Measurements from ENCODE around the gene PRMT3. TPM values are rescaled to one million over a fixed set of nuclear protein-coding genes. Genes with fewer than 3 reads are reported as not detected.

PRMT3 gene
- polyA plus RNA-seq, 3 donors = 4.5 to 8.4 (median 6.1) TPM

- no peak overlapping the region for H3K27ac Mint-ChIP-seq
- H3K27me3 ChIP-seq (ENCODE audit: control insufficient read depth in 2 of 2, insufficient read depth in 2 of 2, low read length in 2 of 2) = no peaks in the 10 kb centered on the region
- H3K4me2 ChIP-seq (replicated peaks; ENCODE audit: extremely low read depth, low read length, poor library complexity, severe bottlenecking) = no peak overlapping the region
- peaks cover 0 to 4% (median 0%) of the 10 kb centered on the region in 3 donors for H3K27me3 Mint-ChIP-seq (ENCODE audit: low read depth in 3 of 3)
- no peak overlapping the region for H3K4me3 Mint-ChIP-seq
- no peak overlapping the region for H3K4me3 ChIP-seq (replicated peaks in 1 of 3; ENCODE audit: low read depth in 2 of 3, low read length in 3 of 3)
- peaks cover 0 to 3% (median 0%) of the 10 kb centered on the region in 7 donors for H3K9me3 Mint-ChIP-seq
- no peak overlapping the region for H3K9ac ChIP-seq (ENCODE audit: insufficient read depth, low read length, poor library complexity, severe bottlenecking)
- intact Hi-C loops (cut with micrococcal nuclease) = no loop called here
- peaks cover 55 to 58% of the 10 kb centered on the region in 2 donors for H3K36me3 Mint-ChIP-seq
- no peak for TF ChIP-seq CTCF (IDR thresholded peaks at IDR 0.05)
- DNase-seq = no peak
- no peak overlapping the region for H2AFZ ChIP-seq (ENCODE audit: insufficient read depth, low read depth, low read length, poor library complexity, severe bottlenecking)
- no peaks in the 10 kb centered on the region for H3K79me2 ChIP-seq (ENCODE audit: insufficient read depth, low read length)
- peaks cover under 1 to 22% of the 10 kb centered on the region in 2 donors for H3K4me1 ChIP-seq (ENCODE audit: control insufficient read depth in 1 of 2, insufficient read depth in 2 of 2, low read length in 2 of 2)
- H3K27ac ChIP-seq (ENCODE audit: low read depth in 1 of 2, low read length in 2 of 2) = no peak overlapping the region
- peaks cover 29% of the 10 kb centered on the region for H3K4me1 Mint-ChIP-seq
- peaks cover 9 to 67% of the 10 kb centered on the region in 2 donors for H3K36me3 ChIP-seq (replicated peaks in 1 of 2; ENCODE audit: control insufficient read depth in 1 of 2, insufficient read depth in 2 of 2, low read length in 2 of 2)
- no peaks in the 10 kb centered on the region for H4K20me1 ChIP-seq (ENCODE audit: insufficient read depth, low read length)
- no peaks in the 10 kb centered on the region for H3K9me3 ChIP-seq (replicated peaks in 1 of 2; ENCODE audit: control insufficient read depth in 1 of 2, insufficient read depth in 1 of 2, low read length in 2 of 2)
Observed at GRCh38 chr11:20369826-20370225, 17.7 kb upstream of the PRMT3 start.

DNA sequence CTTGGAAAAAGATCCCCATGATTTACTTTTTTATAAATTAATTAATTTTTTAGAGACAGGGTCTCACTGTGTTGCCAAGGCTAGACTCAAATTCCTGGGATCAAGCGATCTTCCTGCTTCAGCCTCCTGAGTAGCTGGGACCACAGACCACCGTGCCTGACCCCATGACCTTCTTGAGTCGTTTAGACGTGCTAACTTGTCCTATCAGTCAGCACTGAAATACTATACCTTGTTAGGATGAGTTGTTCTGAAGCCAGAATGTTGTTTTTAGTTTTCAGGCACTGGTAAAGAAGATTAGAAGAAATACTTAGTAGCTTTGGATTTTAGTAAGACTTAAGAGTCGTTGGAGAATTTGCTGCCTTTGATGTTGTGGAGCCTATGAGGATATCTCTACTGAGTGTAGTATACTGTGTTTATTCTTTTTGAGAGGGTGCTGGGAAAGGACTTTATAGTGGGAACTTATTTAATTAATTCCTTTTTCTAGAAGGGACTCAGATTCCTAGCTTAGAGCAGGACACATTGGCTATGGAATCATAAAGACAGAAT, 15.4 kb upstream of the PRMT3 start:
- Histone ChIP-seq H3K4me3 (replicated peaks in 1 of 3; ENCODE audit: low read depth in 2 of 3, low read length in 3 of 3) (no peak overlapping the region), H3K79me2 (ENCODE audit: insufficient read depth, low read length) (no peaks in the 10 kb centered on the region), H3K9ac (ENCODE audit: insufficient read depth, low read length, poor library complexity, severe bottlenecking) (no peak overlapping the region), H4K20me1 (ENCODE audit: insufficient read depth, low read length) (no peaks in the 10 kb centered on the region), H3K4me2 (replicated peaks; ENCODE audit: extremely low read depth, low read length, poor library complexity, severe bottlenecking) (no peak overlapping the region), H2AFZ (ENCODE audit: insufficient read depth, low read depth, low read length, poor library complexity, severe bottlenecking) (no peak overlapping the region), H3K9me3 (replicated peaks in 1 of 2; ENCODE audit: control insufficient read depth in 1 of 2, insufficient read depth in 1 of 2, low read length in 2 of 2) (no peaks in the 10 kb centered on the region), H3K27me3 (ENCODE audit: control insufficient read depth in 2 of 2, insufficient read depth in 2 of 2, low read length in 2 of 2) (no peaks in the 10 kb centered on the region), H3K36me3 (replicated peaks in 1 of 2; ENCODE audit: control insufficient read depth in 1 of 2, insufficient read depth in 2 of 2, low read length in 2 of 2) (peaks cover 19 to 82% of the 10 kb centered on the region in 2 donors), H3K27ac (ENCODE audit: low read depth in 1 of 2, low read length in 2 of 2) (no peak overlapping the region), H3K4me1 (ENCODE audit: control insufficient read depth in 1 of 2, insufficient read depth in 2 of 2, low read length in 2 of 2) (peaks cover 0 to 6% of the 10 kb centered on the region in 2 donors)
- 100% methylated on average over 1 of the region's 5 CpGs for WGBS (ENCODE audit: insufficient coverage)
- Mint-ChIP-seq H3K4me3 (no peak overlapping the region), H3K27me3 (ENCODE audit: low read depth in 3 of 3) (no peaks in the 10 kb centered on the region), H3K4me1 (peaks cover 9% of the 10 kb centered on the region), H3K27ac (no peak overlapping the region), H3K36me3 (peaks cover 64 to 76% of the 10 kb centered on the region in 2 donors), H3K9me3 (peaks cover 0 to 3% (median 0%) of the 10 kb centered on the region in 7 donors)
- intact Hi-C loops (cut with micrococcal nuclease) = no loop called here
- no peak for TF ChIP-seq CTCF (IDR thresholded peaks at IDR 0.05)
- no peak for DNase-seq
